Upper lobe of left lung (tissue), 4 donors: ENCODE data around the gene EFCAB8.

ENCODE experiments used
- POLR2A ChIP-seq, 4 donors: fragments of 450-650 bp; IDR thresholded peaks; one replicate each; pipeline ENCODE4 v1.5.1; 2016 to 2017; ENCODE audit warnings: antibody characterized with exemption in 4 of 4, mild to moderate bottlenecking in 2 of 4
- POLR2AphosphoS5 ChIP-seq, 2 donors: sonication (generic); formaldehyde crosslinking; IDR thresholded peaks; one replicate each; pipeline ENCODE4 v1.5.1; 2017; ENCODE audit warnings: antibody characterized with exemption in 2 of 2
- TF ChIP-seq, protein P1 (sequence below), 6 experiments: fragments of 450-650 bp in 4 of 6; fragments of 200-600 bp in 2 of 6; sonication (generic) in 2 of 6; IDR thresholded peaks; one replicate each; pipeline ENCODE4 v1.5.1; 2016 to 2019; ENCODE audit warnings: antibody characterized with exemption in 6 of 6

DNA sequence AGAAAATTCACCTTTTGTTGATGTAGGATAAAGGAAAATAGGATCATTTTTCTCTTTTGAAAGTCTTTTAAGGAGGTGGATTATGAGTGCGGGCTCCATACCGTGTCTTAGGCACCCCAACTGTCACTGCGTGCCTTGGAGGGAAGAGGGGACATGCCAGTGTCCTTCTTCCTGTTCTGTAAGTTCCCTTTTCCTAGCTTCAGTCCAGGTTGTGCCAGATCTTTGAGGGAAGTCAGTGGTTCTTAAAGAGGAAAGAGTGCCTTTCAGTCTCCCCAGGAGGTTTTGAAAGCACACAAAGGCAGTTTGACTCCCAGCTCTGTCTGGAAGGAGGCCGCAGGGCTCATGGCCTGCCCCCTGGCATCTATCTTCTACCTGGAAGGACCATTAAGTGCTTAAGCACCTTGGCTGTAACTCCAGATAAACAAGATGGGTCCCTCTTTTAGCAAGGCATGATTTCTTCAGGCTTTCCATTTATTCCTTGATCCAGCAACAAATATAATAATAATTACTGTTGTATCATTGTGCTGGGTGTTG lies 13.0 kb downstream of the EFCAB8 start:
- TF ChIP-seq, protein P1, sequence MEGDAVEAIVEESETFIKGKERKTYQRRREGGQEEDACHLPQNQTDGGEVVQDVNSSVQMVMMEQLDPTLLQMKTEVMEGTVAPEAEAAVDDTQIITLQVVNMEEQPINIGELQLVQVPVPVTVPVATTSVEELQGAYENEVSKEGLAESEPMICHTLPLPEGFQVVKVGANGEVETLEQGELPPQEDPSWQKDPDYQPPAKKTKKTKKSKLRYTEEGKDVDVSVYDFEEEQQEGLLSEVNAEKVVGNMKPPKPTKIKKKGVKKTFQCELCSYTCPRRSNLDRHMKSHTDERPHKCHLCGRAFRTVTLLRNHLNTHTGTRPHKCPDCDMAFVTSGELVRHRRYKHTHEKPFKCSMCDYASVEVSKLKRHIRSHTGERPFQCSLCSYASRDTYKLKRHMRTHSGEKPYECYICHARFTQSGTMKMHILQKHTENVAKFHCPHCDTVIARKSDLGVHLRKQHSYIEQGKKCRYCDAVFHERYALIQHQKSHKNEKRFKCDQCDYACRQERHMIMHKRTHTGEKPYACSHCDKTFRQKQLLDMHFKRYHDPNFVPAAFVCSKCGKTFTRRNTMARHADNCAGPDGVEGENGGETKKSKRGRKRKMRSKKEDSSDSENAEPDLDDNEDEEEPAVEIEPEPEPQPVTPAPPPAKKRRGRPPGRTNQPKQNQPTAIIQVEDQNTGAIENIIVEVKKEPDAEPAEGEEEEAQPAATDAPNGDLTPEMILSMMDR (IDR thresholded peaks at IDR 0.05) = no peak
- TF ChIP-seq POLR2A (IDR thresholded peaks at IDR 0.05) (no peak), POLR2AphosphoS5 (IDR thresholded peaks at IDR 0.05) (no peak)
